Uterus (tissue), 4 donors: ENCODE results near the gene RAP1GAP. TPM values are rescaled to one million over a fixed set of nuclear protein-coding genes. Genes with fewer than 3 reads are reported as not detected.

Source experiments
- DNase-seq, 2 donors: peaks; one replicate each; pipeline ENCODE4 v3.0.0-alpha.2; 2019 to 2020
- H3K27ac ChIP-seq, 2 donors: fragments of 200-600 bp; sonication (generic); 1 replicate in 1 of 2; 2 replicates in 1 of 2; pipeline ENCODE4 v1.5.1; 2016 to 2018
- H3K27me3 ChIP-seq, 2 donors: fragments of 200-600 bp; sonication (generic); one replicate each; pipeline ENCODE4 v1.5.1; 2018 to 2019; ENCODE audit warnings: control low read depth in 1 of 2
- H3K36me3 ChIP-seq, 2 donors: fragments of 200-600 bp; sonication (generic); one replicate each; pipeline ENCODE4 v1.5.1; 2019; ENCODE audit warnings: control low read depth in 1 of 2
- H3K4me1 ChIP-seq, 2 donors: fragments of 200-600 bp; sonication (generic); one replicate each; pipeline ENCODE4 v1.5.1; 2018 to 2019; ENCODE audit warnings: control low read depth in 1 of 2
- H3K4me3 ChIP-seq, 2 donors: fragments of 200-600 bp; sonication (generic); 1 replicate in 1 of 2; 2 replicates in 1 of 2; pipeline ENCODE4 v1.5.1; 2018 to 2019; ENCODE audit warnings: mild to moderate bottlenecking in 1 of 2
- H3K9me3 ChIP-seq, 2 donors: fragments of 200-600 bp; sonication (generic); one replicate each; pipeline ENCODE4 v1.5.1; 2019; ENCODE audit warnings: control low read depth in 1 of 2
- CTCF ChIP-seq, 4 experiments: fragments of 200-600 bp in 2 of 4; fragments of 450-650 bp in 2 of 4; sonication (generic) in 2 of 4; IDR thresholded peaks; one replicate each; pipeline ENCODE4 v1.5.1; 2016 to 2019; ENCODE audit warnings: antibody characterized with exemption in 4 of 4, mild to moderate bottlenecking in 2 of 4, moderate library complexity in 1 of 4
- POLR2A ChIP-seq, 2 donors: fragments of 450-650 bp; IDR thresholded peaks; one replicate each; pipeline ENCODE4 v1.6.1; 2016; ENCODE audit warnings: antibody characterized with exemption in 2 of 2, mild to moderate bottlenecking in 1 of 2, moderate library complexity in 1 of 2
- intact Hi-C: fragments of 100-400 bp; cut with DNase I; formaldehyde crosslinking; loops from one replicate; pipeline ENCODE4 v1.15.1; 2023; ENCODE audit warnings: low total_unique reads
- total RNA-seq, 4 donors: library from RNA; depleted of rRNA in 3 of 4; stranded (reverse); fragments of >200 nt in 3 of 4; gene quantifications; one replicate each; pipeline versions ENCODE4 v1.1.0 to v1.2.4, GENCODE V29; 2014 to 2023
- donor health status: DM: yes; HTN: yes; CAD: no.

Gene RAP1GAP
- total RNA-seq, 4 donors from 2014 or later = 0.18 to 6.9 TPM; not detected in 2

- H3K36me3 ChIP-seq = no peaks in the 10 kb centered on the region
- H3K4me3 ChIP-seq = no peak overlapping the region
- H3K27me3 ChIP-seq = no peaks in the 10 kb centered on the region
- H3K4me1 ChIP-seq = no peaks in the 10 kb centered on the region
- H3K27ac ChIP-seq = no peak overlapping the region
- DNase-seq = no peak
- TF ChIP-seq POLR2A (IDR thresholded peaks at IDR 0.05) (no peak), CTCF (IDR thresholded peaks at IDR 0.05) (no peak)
- intact Hi-C loops = no loop called here
- H3K9me3 ChIP-seq = no peaks in the 10 kb centered on the region
Measured at GRCh38 chr1:21563971-21564370, 105.2 kb downstream of the RAP1GAP start.

GRCh38 chr1:21562896-21563295, 106.3 kb downstream of the RAP1GAP start:
- Histone ChIP-seq H3K27me3 (no peaks in the 10 kb centered on the region), H3K9me3 (no peaks in the 10 kb centered on the region), H3K36me3 (no peaks in the 10 kb centered on the region), H3K4me3 (no peak overlapping the region), H3K4me1 (no peaks in the 10 kb centered on the region), H3K27ac (no peak overlapping the region)
- intact Hi-C loops = no loop called here
- no peak for DNase-seq
- TF ChIP-seq CTCF (IDR thresholded peaks at IDR 0.05) = no peak
- no peak for TF ChIP-seq POLR2A (IDR thresholded peaks at IDR 0.05)

- intact Hi-C loops = no loop called here
- Histone ChIP-seq H3K4me3 (no peak overlapping the region), H3K9me3 (no peaks in the 10 kb centered on the region), H3K36me3 (no peaks in the 10 kb centered on the region), H3K27ac (no peak overlapping the region), H3K4me1 (no peaks in the 10 kb centered on the region), H3K27me3 (no peaks in the 10 kb centered on the region)
- DNase-seq = no peak
- TF ChIP-seq CTCF (IDR thresholded peaks at IDR 0.05) = no peak
- TF ChIP-seq POLR2A (IDR thresholded peaks at IDR 0.05) = no peak
Measured at GRCh38 chr1:21560916-21561638, 108.1 kb downstream of the RAP1GAP start.

- H3K27me3 ChIP-seq = no peaks in the 10 kb centered on the region
- intact Hi-C loops = no loop called here
- no peak for DNase-seq
- no peak overlapping the region for H3K27ac ChIP-seq
- TF ChIP-seq CTCF (IDR thresholded peaks at IDR 0.05) (no peak), POLR2A (IDR thresholded peaks at IDR 0.05) (no peak)
- no peaks in the 10 kb centered on the region for H3K9me3 ChIP-seq
- H3K36me3 ChIP-seq = no peaks in the 10 kb centered on the region
- no peaks in the 10 kb centered on the region for H3K4me1 ChIP-seq
- no peak overlapping the region for H3K4me3 ChIP-seq
Measured at GRCh38 chr1:21559788-21560567, 109.2 kb downstream of the RAP1GAP start.
